OCI-LY3 (cell line): Measurements from ENCODE around the gene EEF1AKMT3.

Experiments used
- H2AFZ ChIP-seq: fragments of 200-600, 300-600 bp; shearing (Covaris generic); 2 replicates; pipeline ENCODE4 v1.6.0; 2014; ENCODE audit warnings: antibody characterized with exemption, low read depth, low read length
- H3K27ac ChIP-seq: fragments of 200-600, 300-600 bp; sonication (generic); 2 replicates; pipeline ENCODE4 v1.5.1; 2014; ENCODE audit warnings: mild to moderate bottlenecking, low read length, moderate library complexity, mixed read lengths
- H3K27me3 ChIP-seq: fragments of 200-600, 300-600 bp; sonication (generic); 2 replicates; pipeline ENCODE4 v1.6.1; 2014; ENCODE audit warnings: low read depth, low read length, mixed read lengths
- H3K36me3 ChIP-seq: fragments of 200-600, 300-600 bp; sonication (generic); replicated peaks from 2 replicates; pipeline ENCODE3; 2014; ENCODE audit warnings: low read depth, low read length, mixed read lengths
- H3K4me1 ChIP-seq: fragments of 300-600, 200-600 bp; sonication (generic); 2 replicates; pipeline ENCODE4 v1.6.1; 2014; ENCODE audit warnings: low read length, mixed read lengths
- H3K4me2 ChIP-seq: fragments of 200-600, 300-600 bp; sonication (generic); 2 replicates; pipeline ENCODE4 v1.6.1; 2014; ENCODE audit warnings: low read length, mixed read lengths
- H3K4me3 ChIP-seq: fragments of 300-600, 200-600 bp; sonication (generic); 2 replicates; pipeline ENCODE4 v1.5.1; 2014; ENCODE audit warnings: antibody characterized with exemption, mild to moderate bottlenecking, low read length, moderate library complexity
- H3K79me2 ChIP-seq: fragments of 300-600, 200-600 bp; shearing (Covaris generic); 2 replicates; pipeline ENCODE4 v1.6.1; 2014; ENCODE audit warnings: mild to moderate bottlenecking, low read length, mixed read lengths
- H3K9ac ChIP-seq: fragments of 300-600, 200-600 bp; shearing (Covaris generic); 2 replicates; pipeline ENCODE4 v1.6.0; 2014; ENCODE audit warnings: mild to moderate bottlenecking, low read length, moderate library complexity
- H3K9me3 ChIP-seq: fragments of 200-600, 300-600 bp; shearing (Covaris generic); 2 replicates; pipeline ENCODE4 v1.6.1; 2014; ENCODE audit warnings: low read length, mixed read lengths; ENCODE audit not compliant: insufficient read depth
- H4K20me1 ChIP-seq: fragments of 200-600, 300-600 bp; sonication (generic); 2 replicates; pipeline ENCODE4 v1.6.1; 2016; ENCODE audit warnings: low read length, mixed read lengths; ENCODE audit not compliant: insufficient read depth
- CTCF ChIP-seq: fragments of 200-600, 300-600 bp; sonication (generic); IDR thresholded peaks from 2 replicates; pipeline ENCODE4 v1.5.1; 2014; ENCODE audit warnings: antibody characterized with exemption, low read length, low read depth
- EZH2phosphoT487 ChIP-seq: fragments of 200-600 bp; shearing (Covaris generic); IDR thresholded peaks from 2 replicates; pipeline ENCODE4 v1.6.1; 2018; ENCODE audit warnings: antibody characterized with exemption, mixed run types, low read depth

The EEF1AKMT3 gene

DNA sequence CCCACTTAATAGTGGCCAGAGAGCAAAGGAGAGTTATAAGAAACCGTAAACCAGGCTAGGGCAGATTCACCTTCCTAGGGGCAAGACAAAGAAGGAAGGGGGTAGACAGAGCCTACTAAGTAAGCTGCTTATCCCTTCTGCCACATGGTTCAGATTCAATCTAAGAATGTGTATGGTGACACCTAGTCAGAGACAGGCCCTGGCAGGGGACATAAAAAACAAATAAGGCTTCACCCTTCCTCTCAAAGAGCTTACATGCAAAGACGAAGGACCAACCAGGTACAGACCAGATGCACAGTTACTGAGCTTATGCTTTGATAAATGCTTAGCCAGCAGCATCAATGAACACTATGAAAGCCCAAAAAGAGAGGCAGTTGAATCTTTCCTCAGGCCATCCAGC, 10.0 kb upstream of the EEF1AKMT3 start:
- peaks cover 4% of the 10 kb centered on the region; the same call in 1 of the 2 replicates for H3K4me1 ChIP-seq
- no peak overlapping the region for H3K27ac ChIP-seq
- TF ChIP-seq CTCF (no peak), EZH2phosphoT487 (no peak)
- H3K9me3 ChIP-seq = no peaks in the 10 kb centered on the region
- no peak overlapping the region for H2AFZ ChIP-seq
- H4K20me1 ChIP-seq = peaks cover 25% of the 10 kb centered on the region
- no peak overlapping the region for H3K4me3 ChIP-seq
- peaks cover 19% of the 10 kb centered on the region; the same call in 1 of the 2 replicates for H3K79me2 ChIP-seq
- no peaks in the 10 kb centered on the region for H3K27me3 ChIP-seq
- H3K4me2 ChIP-seq = no peak overlapping the region
- peaks cover 49% of the 10 kb centered on the region for H3K36me3 ChIP-seq
- H3K9ac ChIP-seq = no peak overlapping the region

DNA sequence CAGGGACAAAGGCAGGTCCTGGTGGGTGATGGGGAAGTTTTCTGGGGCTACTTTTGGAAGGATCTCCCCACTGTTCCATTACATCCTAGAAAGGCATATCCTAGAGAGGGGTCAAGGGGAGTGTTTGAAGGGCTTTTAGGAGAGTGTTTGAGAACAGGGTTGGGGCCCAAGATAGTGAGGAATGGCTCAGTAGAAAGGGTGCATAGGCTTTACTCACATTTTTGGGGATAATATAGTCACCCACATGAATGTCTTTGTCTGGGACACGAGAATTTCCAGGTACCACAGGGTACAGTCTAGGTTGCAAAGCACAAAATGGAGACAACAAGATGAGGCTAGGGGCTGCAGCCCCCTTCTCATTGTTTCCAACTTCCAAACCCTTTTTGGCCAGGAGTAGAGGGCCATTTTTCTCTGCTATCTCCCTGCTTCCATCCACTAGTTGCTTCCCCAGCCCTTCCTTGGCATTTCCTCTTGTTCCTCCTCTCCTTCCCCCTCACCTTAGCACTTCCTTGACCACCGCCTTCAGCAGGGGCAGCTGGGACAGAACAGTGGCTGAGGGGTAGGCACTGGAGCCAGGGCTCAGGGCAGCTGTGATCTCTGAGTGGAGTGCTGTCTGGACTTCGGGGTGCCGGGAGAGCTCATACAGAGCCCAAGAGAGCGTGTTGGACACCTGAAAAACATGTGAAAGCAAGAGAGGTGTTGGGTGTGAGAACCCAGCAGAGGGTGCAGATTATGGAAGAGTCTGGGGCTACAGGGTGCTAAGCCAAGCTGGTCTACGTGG, 8.3 kb upstream of the EEF1AKMT3 start:
- peaks cover 36% of the 10 kb centered on the region for H3K36me3 ChIP-seq
- no peak for TF ChIP-seq EZH2phosphoT487
- no peak for TF ChIP-seq CTCF
- H3K4me3 ChIP-seq = no peak overlapping the region
- peak overlapping the region; percentile 83; the same call in 1 of the 2 replicates for H3K4me2 ChIP-seq
- H3K27me3 ChIP-seq = no peaks in the 10 kb centered on the region
- no peak overlapping the region for H3K9ac ChIP-seq
- H3K79me2 ChIP-seq = peaks cover 9% of the 10 kb centered on the region; the same call in 1 of the 2 replicates
- H3K9me3 ChIP-seq = no peaks in the 10 kb centered on the region
- no peak overlapping the region for H3K27ac ChIP-seq
- peaks cover 22% of the 10 kb centered on the region for H4K20me1 ChIP-seq
- no peak overlapping the region for H2AFZ ChIP-seq
- peaks cover 4% of the 10 kb centered on the region; the same call in 1 of the 2 replicates for H3K4me1 ChIP-seq

GRCh38 chr12:57764662-57765002, 7.8 kb upstream of the EEF1AKMT3 start:
- H3K9me3 ChIP-seq = no peaks in the 10 kb centered on the region
- peaks cover 39% of the 10 kb centered on the region for H3K36me3 ChIP-seq
- H3K79me2 ChIP-seq = peaks cover 5% of the 10 kb centered on the region; the same call in 1 of the 2 replicates
- H4K20me1 ChIP-seq = peaks cover 17% of the 10 kb centered on the region
- no peak overlapping the region for H3K27ac ChIP-seq
- H3K9ac ChIP-seq = peak overlapping the region; percentile 52
- peak overlapping the region; percentile 78 for H3K4me3 ChIP-seq
- H3K27me3 ChIP-seq = no peaks in the 10 kb centered on the region
- TF ChIP-seq CTCF (no peak), EZH2phosphoT487 (no peak)
- 0 out of 2 replicates have a peak overlapping the region, but pooled peaks have one; percentile 36 for H2AFZ ChIP-seq
- H3K4me1 ChIP-seq = peaks cover 4% of the 10 kb centered on the region; the same call in 1 of the 2 replicates
- peak overlapping the region; percentile 83 for H3K4me2 ChIP-seq

- H3K4me1 ChIP-seq = peaks cover 4% of the 10 kb centered on the region; the same call in 1 of the 2 replicates
- H3K79me2 ChIP-seq = peaks cover under 1% of the 10 kb centered on the region; the same call in 1 of the 2 replicates
- TF ChIP-seq EZH2phosphoT487 (no peak), CTCF (peak; percentile 54)
- H3K4me2 ChIP-seq = peak overlapping the region; percentile 83
- H3K9me3 ChIP-seq = no peaks in the 10 kb centered on the region
- H3K27ac ChIP-seq = no peak overlapping the region
- peaks cover 12% of the 10 kb centered on the region for H4K20me1 ChIP-seq
- H3K9ac ChIP-seq = peak overlapping the region; percentile 52
- H3K36me3 ChIP-seq = peaks cover 38% of the 10 kb centered on the region
- H3K4me3 ChIP-seq = peak overlapping the region; percentile 78
- no peaks in the 10 kb centered on the region for H3K27me3 ChIP-seq
- peak overlapping the region; percentile 40; the same call in 1 of the 2 replicates for H2AFZ ChIP-seq
Observed at GRCh38 chr12:57765003-57765697, 7.3 kb upstream of the EEF1AKMT3 start.
